Tibial artery (tissue), 4 donors: ENCODE measurements around the gene PRR23E.

ENCODE experiments used
- DNase-seq, 2 donors: peaks; one replicate each; pipeline ENCODE4 v3.0.0-alpha.2; 2019
- H3K27ac ChIP-seq, 2 donors: fragments of 200-600 bp; sonication (generic) in 1 of 2; 1 replicate in 1 of 2; 2 replicates in 1 of 2; pipeline ENCODE4 v1.5.1; 2018 to 2019; ENCODE audit warnings: mild to moderate bottlenecking in 1 of 2
- H3K27me3 ChIP-seq, 2 donors: fragments of 200-600 bp; sonication (generic) in 1 of 2; one replicate each; pipeline versions ENCODE4 v1.5.1 to v1.6.0; 2016 to 2019
- H3K36me3 ChIP-seq, 3 donors: fragments of 200-600 bp; sonication (generic) in 2 of 3; one replicate each; pipeline ENCODE4 v1.5.1; 2016 to 2019; ENCODE audit warnings: mild to moderate bottlenecking in 2 of 3
- H3K4me1 ChIP-seq, 4 donors: fragments of 200-600 bp; sonication (generic) in 2 of 4; 1 replicate in 3 of 4; 2 replicates in 1 of 4; pipeline ENCODE4 v1.5.1; 2016 to 2019
- H3K4me3 ChIP-seq, 2 donors: fragments of 200-600 bp; sonication (generic) in 1 of 2; 1 replicate in 1 of 2; 2 replicates in 1 of 2; pipeline ENCODE4 v1.5.1; 2018 to 2019; ENCODE audit warnings: mild to moderate bottlenecking in 2 of 2
- H3K9me3 ChIP-seq, 3 donors: fragments of 200-600 bp; sonication (generic) in 1 of 3; one replicate each; pipeline ENCODE4 v1.5.1; 2016 to 2019
- CTCF ChIP-seq, 2 experiments: fragments of 200-600 bp in 1 of 2; fragments of 450-650 bp in 1 of 2; IDR thresholded peaks; one replicate each; pipeline ENCODE4 v1.5.1; 2017 to 2019; ENCODE audit warnings: antibody characterized with exemption in 2 of 2, mild to moderate bottlenecking in 1 of 2, moderate library complexity in 1 of 2
- intact Hi-C: fragments of 100-400 bp; cut with DNase I; formaldehyde crosslinking; loops from one replicate; pipeline ENCODE4 v1.15.0; 2023; ENCODE audit warnings: low total_unique reads

The PRR23E gene

GRCh38 chr3:127182848-127183714 is 9.8 kb upstream of the PRR23E start:
- Histone ChIP-seq H3K27ac (no peak overlapping the region), H3K27me3 (peaks cover 0 to 3% of the 10 kb centered on the region in 2 donors), H3K4me1 (no peaks in the 10 kb centered on the region), H3K9me3 (peaks cover 0 to 3% (median 0%) of the 10 kb centered on the region in 3 donors), H3K36me3 (no peaks in the 10 kb centered on the region), H3K4me3 (no peak overlapping the region)
- intact Hi-C loops = no loop called here
- peak in 1 of 2 donors; percentile 48 for DNase-seq
- no peak for TF ChIP-seq CTCF (IDR thresholded peaks at IDR 0.05)

GRCh38 chr3:127183931-127184869 is 8.7 kb upstream of the PRR23E start:
- peak in 1 of 2 donors; percentile 42 for DNase-seq
- no peak overlapping the region for H3K4me3 ChIP-seq
- no peaks in the 10 kb centered on the region for H3K36me3 ChIP-seq
- peaks cover 0 to 3% of the 10 kb centered on the region in 2 donors for H3K27me3 ChIP-seq
- intact Hi-C loops = no loop called here
- TF ChIP-seq CTCF (IDR thresholded peaks at IDR 0.05) = no peak
- no peak overlapping the region for H3K27ac ChIP-seq
- H3K4me1 ChIP-seq = no peaks in the 10 kb centered on the region
- peaks cover 0 to 6% (median 0%) of the 10 kb centered on the region in 3 donors for H3K9me3 ChIP-seq

- Histone ChIP-seq H3K4me1 (no peaks in the 10 kb centered on the region), H3K27me3 (peaks cover 0 to 3% of the 10 kb centered on the region in 2 donors), H3K4me3 (no peak overlapping the region), H3K36me3 (no peaks in the 10 kb centered on the region), H3K9me3 (peaks cover 0 to 6% (median 0%) of the 10 kb centered on the region in 3 donors), H3K27ac (no peak overlapping the region)
- no peak for DNase-seq
- TF ChIP-seq CTCF (IDR thresholded peaks at IDR 0.05) = no peak
- intact Hi-C loops = no loop called here
Observed at GRCh38 chr3:127184870-127185216, 8.1 kb upstream of the PRR23E start.

GRCh38 chr3:127185268-127185667 is 7.7 kb upstream of the PRR23E start:
- no peaks in the 10 kb centered on the region for H3K4me1 ChIP-seq
- DNase-seq = no peak
- H3K9me3 ChIP-seq = peaks cover 0 to 6% (median 0%) of the 10 kb centered on the region in 3 donors
- H3K36me3 ChIP-seq = no peaks in the 10 kb centered on the region
- H3K27ac ChIP-seq = no peak overlapping the region
- intact Hi-C loops = no loop called here
- TF ChIP-seq CTCF (IDR thresholded peaks at IDR 0.05) = no peak
- peaks cover 0 to 3% of the 10 kb centered on the region in 2 donors for H3K27me3 ChIP-seq
- no peak overlapping the region for H3K4me3 ChIP-seq

GRCh38 chr3:127185962-127186674 is 6.8 kb upstream of the PRR23E start:
- TF ChIP-seq CTCF (IDR thresholded peaks at IDR 0.05) = no peak
- Histone ChIP-seq H3K4me1 (no peaks in the 10 kb centered on the region), H3K4me3 (no peak overlapping the region), H3K27ac (no peak overlapping the region), H3K36me3 (no peaks in the 10 kb centered on the region), H3K27me3 (peaks cover 0 to 3% of the 10 kb centered on the region in 2 donors), H3K9me3 (peaks cover 0 to 7% (median 6%) of the 10 kb centered on the region in 3 donors)
- intact Hi-C loops = no loop called here
- DNase-seq = no peak
